NCI-H510A treated with DMSO at 0.1 percent for 48 hours (cell line): Measurements from ENCODE around the gene RASL10A.

Experiments
- DNase-seq: peaks from one replicate; lab custom pipeline; 2025; lab: John Stamatoyannopoulos, UW

RASL10A gene

GRCh38 chr22:29267858-29268510 is 47.5 kb downstream of the RASL10A start, which contains the start of the genes EWSR1 and RHBDD3:
EWSR1 (plus strand) TSS chr22:29268268; CDS start chr22:29268337, 69 bp downstream.
RHBDD3 (minus strand) TSS chr22:29267981; CDS start chr22:29265626, 2,355 bp downstream.
- DNase-seq = peak; percentile 91

- DNase-seq = no peak
These were observed 48.0 kb downstream of the RASL10A start for GRCh38 chr22:29267462-29267857.

DNA sequence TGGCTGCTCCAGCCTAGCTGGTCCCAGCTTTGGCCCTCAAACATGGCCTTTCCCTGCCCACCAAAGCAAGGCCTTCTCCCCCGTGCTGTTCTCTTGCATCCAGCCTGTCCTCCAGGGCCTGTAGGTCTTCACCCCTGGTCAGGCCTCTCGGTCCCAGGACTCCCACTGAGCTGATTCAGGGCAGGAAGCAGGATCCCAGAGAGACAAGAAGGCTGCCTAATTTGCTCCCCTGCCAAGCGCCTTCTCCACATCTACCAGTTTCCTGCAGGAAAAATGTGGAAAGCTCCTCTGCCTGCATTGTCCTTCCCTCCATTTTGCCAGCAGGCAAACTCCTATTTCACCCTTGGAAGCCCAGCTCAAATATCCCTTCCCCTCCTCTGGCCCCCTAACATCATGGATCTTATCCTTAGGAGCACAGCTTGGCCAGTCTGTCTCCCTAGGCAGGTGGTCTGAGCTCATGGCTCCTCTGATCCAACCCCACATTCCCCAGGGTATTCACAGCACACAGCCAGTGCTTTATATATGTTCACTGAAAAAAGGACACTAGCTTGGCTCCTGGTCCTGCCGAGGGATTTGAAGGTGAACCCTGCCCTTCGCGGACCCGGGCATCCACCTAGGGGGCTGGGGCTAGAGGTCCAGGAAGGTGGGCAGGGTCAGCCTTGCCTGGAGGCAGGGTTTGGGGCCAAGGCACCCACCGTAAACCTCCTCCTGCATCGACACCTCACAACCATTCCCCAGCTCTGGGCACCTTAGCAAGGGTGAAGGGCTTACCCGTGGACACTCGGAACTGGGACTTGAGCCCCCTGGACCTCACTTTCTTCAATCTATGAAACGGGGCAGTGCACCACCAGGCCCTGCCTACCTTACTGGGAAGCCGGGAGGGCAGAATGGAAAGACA is 48.7 kb downstream of the RASL10A start:
- no peak for DNase-seq

DNA sequence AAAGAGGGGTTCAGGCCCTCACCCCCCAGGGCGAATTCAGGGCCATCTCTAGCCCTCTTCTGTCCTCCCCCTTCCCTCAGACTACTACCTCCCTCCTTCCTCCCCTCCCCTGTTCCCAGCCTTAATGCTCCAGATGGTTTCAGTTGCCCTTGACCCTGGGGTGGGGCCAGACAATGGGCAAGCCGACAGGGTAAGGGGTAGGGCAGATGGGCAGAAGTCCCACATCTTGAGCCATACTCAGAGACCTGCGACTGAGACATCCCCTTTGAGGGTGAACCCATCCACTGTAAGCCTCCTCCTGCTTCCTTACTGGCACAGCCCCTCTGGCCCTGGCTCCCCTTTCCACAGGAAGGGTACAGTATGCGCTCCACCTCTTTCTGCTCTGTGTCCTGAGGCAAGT is 49.6 kb downstream of the RASL10A start:
- DNase-seq = no peak

- no peak for DNase-seq
These were observed 50.2 kb downstream of the RASL10A start for GRCh38 chr22:29265305-29265704.

GRCh38 chr22:29263791-29264276 is 51.7 kb downstream of the RASL10A start:
- no peak for DNase-seq
